NT2/D1 (cell line): ENCODE results near the gene ADRB2.
"Not testable (repeated sequence)": the region's sequence is repeated elsewhere in the genome, so short reads cannot be mapped to it uniquely, and the experiment has no call there.

ENCODE experiments used
- DNase-seq: peaks from one replicate; pipeline ENCODE4 v3.0.0-alpha.2; 2011; ENCODE audit warnings: low read depth, low spot score
- H3K27me3 ChIP-seq: 2 replicates; pipeline ENCODE4 v1.6.0; 2011; ENCODE audit warnings: mild to moderate bottlenecking; ENCODE audit not compliant: insufficient read length, insufficient read depth
- H3K36me3 ChIP-seq: 2 replicates; pipeline ENCODE4 v1.6.1; 2011; ENCODE audit warnings: mild to moderate bottlenecking, low read length, mixed read lengths; ENCODE audit not compliant: insufficient read depth, insufficient read length
- H3K4me1 ChIP-seq: 2 replicates; pipeline ENCODE4 v1.5.1; 2011; ENCODE audit not compliant: insufficient read depth, insufficient read length
- H3K4me3 ChIP-seq: 2 replicates; pipeline ENCODE4 v1.5.1; 2011; ENCODE audit warnings: low read depth; ENCODE audit not compliant: insufficient read length
- H3K9ac ChIP-seq: 2 replicates; pipeline ENCODE4 v1.6.0; 2011; ENCODE audit warnings: low read depth; ENCODE audit not compliant: insufficient read length
- H3K9me3 ChIP-seq: 2 replicates; pipeline ENCODE4 v1.5.1; 2011; ENCODE audit warnings: mild to moderate bottlenecking, low read length; ENCODE audit not compliant: insufficient read depth
- SUZ12 ChIP-seq: IDR thresholded peaks from 2 replicates; pipeline ENCODE4 v1.6.1; 2011; ENCODE audit not compliant: insufficient read length, insufficient read depth; ENCODE audit errors: extremely low read depth
- YY1 ChIP-seq: IDR thresholded peaks from 2 replicates; pipeline ENCODE4 v1.6.1; 2011; ENCODE audit not compliant: insufficient read length, insufficient read depth
- ZNF274 ChIP-seq: IDR thresholded peaks from 2 replicates; pipeline ENCODE4 v1.6.1; 2011; ENCODE audit warnings: mild to moderate bottlenecking, low read depth, low read length

The ADRB2 gene

DNA sequence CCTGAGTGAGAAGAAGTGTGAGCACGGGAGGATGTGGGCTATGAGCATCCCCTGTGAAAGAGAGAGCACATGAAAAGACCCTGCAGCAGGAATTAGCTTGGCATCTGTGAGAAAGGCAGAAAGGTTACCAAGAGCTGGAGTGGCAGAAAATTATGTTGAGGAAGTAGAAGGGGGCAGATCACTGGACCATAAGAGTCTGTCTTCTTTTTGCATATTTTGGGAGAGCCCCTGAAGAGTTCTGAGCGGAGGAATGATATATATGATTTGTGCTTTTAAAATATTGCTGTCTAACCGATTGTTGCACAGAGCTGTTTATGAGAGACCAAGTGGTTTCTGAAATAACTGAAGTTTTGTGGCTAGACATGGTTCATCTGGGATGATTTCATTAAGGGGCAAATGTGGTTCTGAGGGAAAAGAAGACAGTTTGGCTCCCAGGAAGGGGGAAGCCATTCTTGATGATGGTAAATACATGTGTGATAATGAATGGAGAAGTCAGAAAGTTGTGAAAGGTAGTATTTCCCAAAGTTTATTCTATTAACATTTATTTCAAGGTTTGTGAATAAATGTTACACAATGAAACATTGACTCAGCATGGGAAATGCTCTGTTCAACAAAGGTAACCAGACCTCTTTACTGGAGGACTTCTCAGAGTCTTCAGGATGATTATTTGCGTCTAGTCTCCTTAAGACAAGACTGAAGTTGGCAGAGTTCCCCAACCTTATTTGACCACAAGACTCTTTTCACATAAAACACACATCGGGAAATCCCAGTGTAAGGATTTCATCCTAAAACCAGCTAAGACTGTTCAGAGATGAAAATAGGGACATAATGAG is 31.5 kb upstream of the ADRB2 start:
- H3K4me1 ChIP-seq: no peaks in the 10 kb centered on the region
- no peak overlapping the region for H3K4me3 ChIP-seq
- no peak for DNase-seq
- TF ChIP-seq YY1: no peak
- no peak for TF ChIP-seq ZNF274
- TF ChIP-seq SUZ12: no peak
- no peak overlapping the region for H3K9ac ChIP-seq
- H3K9me3 ChIP-seq: no peaks in the 10 kb centered on the region
- H3K36me3 ChIP-seq: no peaks in the 10 kb centered on the region
- no peaks in the 10 kb centered on the region for H3K27me3 ChIP-seq

DNA sequence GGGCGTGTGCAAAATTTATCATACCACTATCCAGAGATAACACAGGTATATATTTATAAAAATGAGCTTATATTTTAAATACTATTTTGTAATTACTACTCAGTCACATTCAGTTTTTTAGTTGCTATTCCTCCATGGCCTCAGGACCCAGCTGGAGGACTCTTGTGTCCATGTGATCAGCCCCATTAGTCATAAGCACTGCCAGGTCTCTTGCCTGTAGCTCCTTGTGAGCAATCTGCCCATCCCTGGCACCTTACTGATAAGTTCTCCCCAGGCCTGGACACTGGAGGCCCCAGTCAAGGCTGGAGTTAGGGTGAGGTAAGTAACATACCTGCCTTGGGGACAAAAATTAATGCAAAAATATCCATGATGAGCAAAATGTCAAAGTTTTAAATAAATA is 29.5 kb upstream of the ADRB2 start:
- Histone ChIP-seq H3K27me3 (no peaks in the 10 kb centered on the region), H3K9me3 (no peaks in the 10 kb centered on the region), H3K36me3 (no peaks in the 10 kb centered on the region), H3K9ac (no peak overlapping the region), H3K4me3 (no peak overlapping the region), H3K4me1 (no peaks in the 10 kb centered on the region)
- DNase-seq: no peak
- TF ChIP-seq SUZ12 (no peak), YY1 (no peak), ZNF274 (no peak)

DNA sequence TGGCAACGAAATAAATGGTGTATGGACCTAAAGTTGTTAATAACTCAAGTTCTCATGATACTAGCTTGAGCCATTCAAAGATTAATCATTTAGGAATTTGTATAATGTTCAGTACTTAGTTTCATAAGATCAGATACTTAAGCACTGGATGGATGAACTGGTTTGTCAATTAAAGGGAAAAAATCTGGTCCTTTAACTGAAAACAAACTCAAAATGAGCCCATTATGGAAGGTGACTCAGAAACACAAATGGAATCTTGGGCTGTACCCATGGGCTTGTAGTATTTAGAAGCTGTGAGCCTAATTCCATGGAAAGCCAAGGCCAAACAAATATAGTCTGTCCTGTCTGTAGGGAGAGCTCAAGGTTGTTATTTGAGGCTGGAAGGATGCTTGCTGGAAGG is 27.6 kb upstream of the ADRB2 start:
- no peak for TF ChIP-seq SUZ12
- TF ChIP-seq YY1: no peak
- TF ChIP-seq ZNF274: no peak
- Histone ChIP-seq H3K36me3 (no peaks in the 10 kb centered on the region), H3K4me1 (no peaks in the 10 kb centered on the region), H3K9me3 (no peaks in the 10 kb centered on the region), H3K4me3 (no peak overlapping the region), H3K9ac (no peak overlapping the region), H3K27me3 (no peaks in the 10 kb centered on the region)
- DNase-seq: no peak

DNA sequence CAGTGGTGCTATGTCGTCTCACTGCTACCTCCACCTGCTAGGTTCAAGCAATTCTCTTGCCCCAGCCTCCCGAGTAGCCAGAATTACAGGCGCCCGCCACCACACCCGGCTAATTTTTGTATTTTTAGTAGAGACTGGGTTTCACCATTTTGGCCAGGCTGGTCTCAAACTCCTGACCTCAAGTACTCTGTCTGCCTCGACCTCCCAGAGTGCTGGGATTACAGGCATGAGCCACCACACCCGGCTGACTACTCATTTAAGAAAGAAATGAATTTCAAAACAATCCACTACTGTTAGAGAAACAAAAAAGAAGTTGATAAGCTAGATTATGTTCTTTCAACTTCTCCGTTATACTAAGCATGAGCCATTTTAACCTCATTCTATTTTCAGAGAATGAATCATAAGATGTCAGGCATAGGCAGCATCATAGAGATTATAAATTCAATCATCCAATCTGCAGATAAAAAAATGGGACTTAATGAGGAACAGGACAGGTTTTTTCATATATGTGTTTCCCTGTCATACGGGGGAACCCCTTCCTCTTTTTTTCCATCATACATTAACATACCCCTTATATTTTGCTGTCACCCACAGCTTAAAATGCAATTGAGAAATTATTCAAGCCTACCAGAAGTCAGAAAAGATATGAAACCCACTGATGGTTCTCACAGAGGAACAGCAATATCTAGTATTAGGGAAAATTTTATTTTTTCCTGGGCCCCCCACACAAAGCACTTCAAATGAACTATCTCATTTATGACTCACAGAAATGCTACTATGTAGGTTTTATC is 26.5 kb upstream of the ADRB2 start:
- Histone ChIP-seq H3K9ac (no peak overlapping the region), H3K36me3 (no peaks in the 10 kb centered on the region), H3K27me3 (no peaks in the 10 kb centered on the region), H3K9me3 (no peaks in the 10 kb centered on the region), H3K4me3 (no peak overlapping the region), H3K4me1 (no peaks in the 10 kb centered on the region)
- DNase-seq: no peak
- TF ChIP-seq YY1 (no peak), ZNF274 (no peak), SUZ12 (no peak)

DNA sequence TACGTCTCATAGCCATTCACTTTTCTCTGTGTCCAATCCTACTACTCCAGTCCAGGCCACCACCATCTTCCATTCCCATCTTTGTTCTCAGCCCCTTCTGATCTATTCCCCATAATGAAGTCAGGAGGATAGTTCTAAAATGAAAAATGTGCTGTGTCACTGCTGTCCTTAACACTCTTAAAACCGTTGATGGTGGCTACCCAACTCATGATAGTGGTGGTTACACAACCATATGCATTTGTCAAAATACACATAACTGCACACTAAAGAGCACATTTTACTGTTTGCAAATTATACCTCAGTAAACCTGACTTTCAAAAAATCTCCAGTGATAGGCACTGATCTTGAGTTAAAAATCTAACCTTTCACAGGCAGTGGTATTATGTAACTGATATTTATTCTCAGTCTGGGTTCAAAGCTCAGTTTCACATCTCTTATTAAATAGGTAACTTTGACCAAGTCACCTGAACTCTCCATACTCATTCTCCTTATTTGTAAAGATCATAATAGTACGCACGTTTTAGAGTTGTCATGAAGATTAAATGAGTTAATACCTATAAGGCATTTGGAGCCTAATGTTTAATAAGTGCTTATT is 24.6 kb upstream of the ADRB2 start:
- DNase-seq: no peak
- Histone ChIP-seq H3K4me1 (peaks cover 4% of the 10 kb centered on the region), H3K4me3 (no peak overlapping the region), H3K9me3 (no peaks in the 10 kb centered on the region), H3K36me3 (no peaks in the 10 kb centered on the region), H3K9ac (no peak overlapping the region), H3K27me3 (no peaks in the 10 kb centered on the region)
- TF ChIP-seq SUZ12: no peak
- no peak for TF ChIP-seq ZNF274
- no peak for TF ChIP-seq YY1

DNA sequence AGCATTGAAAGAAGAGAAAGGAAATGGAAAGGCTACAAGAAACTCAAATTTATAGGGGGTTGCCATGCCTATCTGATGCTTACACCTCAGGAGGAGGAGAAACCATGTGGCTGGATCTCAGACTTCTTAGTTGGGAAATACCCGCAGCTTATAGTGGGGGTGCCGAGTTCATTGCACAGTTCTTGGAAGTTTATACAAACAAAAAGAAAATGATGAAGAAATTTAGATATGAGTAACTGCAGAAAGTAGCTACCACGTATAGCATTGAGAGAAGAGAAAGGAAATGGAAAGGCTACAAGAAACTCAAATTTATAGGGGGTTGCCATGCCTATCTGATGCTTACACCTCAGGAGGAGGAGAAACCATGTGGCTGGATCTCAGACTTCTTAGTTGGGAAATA is 23.0 kb upstream of the ADRB2 start:
- H3K27me3 ChIP-seq, H3K36me3 ChIP-seq, DNase-seq, H3K4me1 ChIP-seq, H3K9me3 ChIP-seq, H3K4me3 ChIP-seq, H3K9ac ChIP-seq: not testable (repeated sequence)

DNA sequence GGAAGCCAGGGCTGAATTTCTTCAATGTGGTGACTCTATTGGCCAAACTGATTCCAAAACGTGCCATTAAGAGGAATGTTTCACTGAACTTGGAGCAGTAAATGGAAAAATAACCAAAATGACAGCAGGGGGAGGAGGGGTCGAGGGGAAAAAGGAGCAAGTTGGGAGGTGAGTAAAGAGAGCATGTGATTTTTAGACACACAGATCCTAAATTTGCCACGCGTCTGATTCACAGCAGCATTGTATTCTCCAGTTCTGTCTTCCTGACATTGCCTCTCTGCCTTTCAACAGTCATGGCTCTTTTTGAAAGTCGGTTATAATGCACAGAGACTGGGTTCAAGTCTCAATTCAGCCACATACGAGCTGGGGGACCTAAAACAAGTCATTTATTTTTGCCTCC is 22.0 kb upstream of the ADRB2 start:
- H3K4me1 ChIP-seq: peaks cover 4% of the 10 kb centered on the region
- TF ChIP-seq ZNF274 (no peak), SUZ12 (no peak), YY1 (no peak)
- no peaks in the 10 kb centered on the region for H3K36me3 ChIP-seq

More for the DNA sequence above, 22.0 kb upstream of the ADRB2 start:
- H3K27me3 ChIP-seq: no peaks in the 10 kb centered on the region
- DNase-seq: no peak
- no peak overlapping the region for H3K4me3 ChIP-seq
- no peak overlapping the region for H3K9ac ChIP-seq
- H3K9me3 ChIP-seq: no peaks in the 10 kb centered on the region
